HEK293T (cell line): Measurements from ENCODE around the gene OR56A1.

Experiments used
- CTCF ChIA-PET: fragments of 350-600 bp; formaldehyde crosslinking; extraction: SDS; loops from one replicate; lab custom pipeline; 2021; ENCODE audit warnings: antibody characterized with exemption, inconsistent platforms; lab: Yijun Ruan, JAX
- POLR2A ChIA-PET: fragments of 350-600 bp; formaldehyde crosslinking; extraction: SDS; loops from one replicate; lab custom pipeline; 2020; ENCODE audit warnings: antibody characterized with exemption, inconsistent platforms; lab: Yijun Ruan, JAX
- DNase-seq: peaks from one replicate; pipeline ENCODE4 v3.0.0; 2012; ENCODE audit warnings: mixed read lengths; ENCODE audit errors: extremely low spot score
- ARNT ChIP-seq: fragments of 450-650 bp; IDR thresholded peaks from 2 replicates; pipeline ENCODE4 v1.6.1; 2017; ENCODE audit warnings: mild to moderate bottlenecking
- BHLHE40 ChIP-seq: fragments of 450-650 bp; IDR thresholded peaks from 2 replicates; pipeline ENCODE4 v1.6.1; 2016; ENCODE audit warnings: mild to moderate bottlenecking, moderate library complexity, borderline replicate concordance
- CTBP1 ChIP-seq: fragments of 450-650 bp; IDR thresholded peaks from 2 replicates; pipeline ENCODE4 v1.6.1; 2016; ENCODE audit warnings: borderline replicate concordance
- ELF4 ChIP-seq: fragments of 450-650 bp; IDR thresholded peaks from 2 replicates; pipeline ENCODE4 v1.6.1; 2017; ENCODE audit warnings: antibody characterized with exemption
- FOXA1 ChIP-seq: fragments of 450-650 bp; IDR thresholded peaks from 2 replicates; pipeline ENCODE4 v1.6.1; 2016; ENCODE audit warnings: mild to moderate bottlenecking
- FOXK2 ChIP-seq: fragments of 450-650 bp; IDR thresholded peaks from 2 replicates; pipeline ENCODE4 v1.6.1; 2016; ENCODE audit warnings: mild to moderate bottlenecking
- FOXM1 ChIP-seq: fragments of 450-650 bp; IDR thresholded peaks from 2 replicates; pipeline ENCODE4 v1.6.1; 2017; ENCODE audit warnings: mild to moderate bottlenecking, borderline replicate concordance
- HDGF ChIP-seq: fragments of 450-650 bp; IDR thresholded peaks from 2 replicates; pipeline ENCODE4 v1.6.1; 2017; ENCODE audit warnings: antibody characterized with exemption, borderline replicate concordance
- L3MBTL2 ChIP-seq: fragments of 450-650 bp; conservative IDR thresholded peaks from 2 replicates; pipeline ENCODE4 v1.6.1; 2016; ENCODE audit warnings: mild to moderate bottlenecking
- LEF1 ChIP-seq: fragments of 450-650 bp; IDR thresholded peaks from 2 replicates; pipeline ENCODE4 v1.6.1; 2017; ENCODE audit warnings: mild to moderate bottlenecking, borderline replicate concordance
- NFRKB ChIP-seq: fragments of 450-650 bp; IDR thresholded peaks from 2 replicates; pipeline ENCODE4 v1.6.1; 2016; ENCODE audit warnings: mild to moderate bottlenecking, moderate library complexity
- PKNOX1 ChIP-seq: fragments of 450-650 bp; IDR thresholded peaks from 2 replicates; pipeline ENCODE4 v1.6.1; 2016
- SP1 ChIP-seq: fragments of 450-650 bp; IDR thresholded peaks from 2 replicates; pipeline ENCODE4 v1.6.1; 2017
- SUZ12 ChIP-seq: fragments of 450-650 bp; IDR thresholded peaks from 2 replicates; pipeline ENCODE4 v1.6.1; 2016; ENCODE audit warnings: mild to moderate bottlenecking
- TARDBP ChIP-seq: fragments of 450-650 bp; IDR thresholded peaks from 2 replicates; pipeline ENCODE4 v1.6.1; 2016
- ZNF384 ChIP-seq: fragments of 450-650 bp; IDR thresholded peaks from 2 replicates; pipeline ENCODE4 v1.6.1; 2016

OR56A1 gene

GRCh38 chr11:6025056-6025455, 5.5 kb downstream of the OR56A1 start:
- ChIA-PET CTCF (interaction anchor here (1.7 kb wide), 1 partner anchor 329 kb away, joined by 6 read pairs; no protein-coding TSS in a partner anchor), POLR2A (no interaction called here)
- no peak for TF ChIP-seq TARDBP
- TF ChIP-seq NFRKB, result no peak
- TF ChIP-seq ARNT, result no peak
- DNase-seq, result no peak

GRCh38 chr11:6022956-6023355, 7.6 kb downstream of the OR56A1 start:
- ChIA-PET POLR2A (no interaction called here), CTCF (interaction anchor here (0.6 to 2.2 kb wide), 4 partner anchors 169 to 351 kb away, joined by 3 to 15 read pairs (median 4); no protein-coding TSS in a partner anchor)
- DNase-seq, result peak; percentile 23
- TF ChIP-seq HDGF (no peak), BHLHE40 (no peak), ARNT (no peak), SUZ12 (no peak), FOXK2 (no peak), L3MBTL2 (no peak), FOXM1 (no peak), ELF4 (no peak), CTBP1 (no peak)

GRCh38 chr11:6013042-6013441, 17.5 kb downstream of the OR56A1 start:
- ChIA-PET CTCF (no interaction called here), POLR2A (no interaction called here)
- no peak for DNase-seq
- TF ChIP-seq FOXK2, result no peak
- no peak for TF ChIP-seq L3MBTL2
- TF ChIP-seq SP1, result no peak
- no peak for TF ChIP-seq CTBP1
- TF ChIP-seq TARDBP, result no peak
- TF ChIP-seq HDGF, result no peak
- no peak for TF ChIP-seq PKNOX1
- TF ChIP-seq FOXM1, result no peak
- no peak for TF ChIP-seq LEF1
- TF ChIP-seq ARNT, result no peak
- TF ChIP-seq BHLHE40, result no peak
- TF ChIP-seq SUZ12, result no peak
- TF ChIP-seq NFRKB, result no peak
- no peak for TF ChIP-seq ZNF384
- no peak for TF ChIP-seq FOXA1
- TF ChIP-seq ELF4, result no peak

GRCh38 chr11:6012035-6012668, 18.4 kb downstream of the OR56A1 start:
- POLR2A ChIA-PET, result no interaction called here
- TF ChIP-seq ARNT (no peak), SP1 (no peak), HDGF (no peak), ELF4 (no peak), NFRKB (no peak), BHLHE40 (no peak), FOXM1 (no peak), SUZ12 (no peak), L3MBTL2 (no peak), FOXK2 (no peak), ZNF384 (no peak), CTBP1 (no peak), PKNOX1 (no peak), FOXA1 (no peak), TARDBP (no peak), LEF1 (no peak)
- DNase-seq, result no peak
- CTCF ChIA-PET, result interaction anchor here (1.2 kb wide), 1 partner anchor 351 kb away, joined by 3 read pairs; no protein-coding TSS in a partner anchor

- POLR2A ChIA-PET, result no interaction called here
- CTCF ChIA-PET, result no interaction called here
- DNase-seq, result no peak
- TF ChIP-seq SP1 (no peak), FOXM1 (no peak), LEF1 (no peak), ZNF384 (no peak), ARNT (no peak), L3MBTL2 (no peak), NFRKB (no peak), CTBP1 (no peak)
These were observed 23.7 kb downstream of the OR56A1 start, which contains the start of gene OR56A4 for GRCh38 chr11:6006846-6007245. OR56A4 (minus strand) TSS chr11:6006946; CDS start chr11:6002992, 3,954 bp downstream.

DNA sequence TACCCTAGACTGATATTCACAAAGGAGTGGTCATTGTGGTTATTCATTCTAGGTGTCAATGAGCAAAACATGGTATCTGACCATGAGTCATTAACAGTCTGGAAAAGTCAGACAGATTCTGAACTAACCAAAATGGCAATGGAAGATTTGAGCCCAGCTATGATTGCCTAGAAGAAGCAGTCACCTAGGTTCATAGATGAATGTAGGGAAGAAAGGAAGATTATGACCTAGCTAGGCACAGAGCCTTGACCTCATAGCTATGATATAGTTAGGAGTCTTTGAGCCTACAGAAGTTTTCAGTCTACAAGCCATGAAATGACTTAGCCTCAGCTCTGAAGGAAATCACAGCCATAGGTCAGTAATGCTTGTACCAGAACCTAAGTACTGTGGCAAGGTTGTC, 24.2 kb downstream of the OR56A1 start:
- DNase-seq, result no peak
- ChIA-PET CTCF (interaction anchor here (0.7 kb wide), 1 partner anchor 14 kb away, joined by 5 read pairs; no protein-coding TSS in a partner anchor), POLR2A (no interaction called here)
- TF ChIP-seq BHLHE40 (no peak), L3MBTL2 (no peak), FOXK2 (no peak), CTBP1 (no peak), HDGF (no peak), FOXA1 (no peak), SUZ12 (no peak), SP1 (no peak), FOXM1 (no peak), ZNF384 (no peak), NFRKB (no peak), PKNOX1 (no peak)
